Stimulated activated CD8-positive, alpha-beta memory T cell treated with anti-CD3 and anti-CD28 coated beads, Interleukin-15, amount 100 ng/mL, for 4 hours (primary cell): Measurements from ENCODE around the gene GALNS.
A peak's percentile ranks its signal among the peaks of the same experiment; 100 is the strongest.

ENCODE experiments used
- DNase-seq, 2 donors: peaks; one replicate each; pipeline ENCODE4 v3.0.0-alpha.2; 2020; ENCODE audit warnings: low read depth in 2 of 2

GALNS gene

GRCh38 chr16:88857728-88858339, 1.1 kb upstream of the GALNS start:
- DNase-seq: peak; percentile 57 to 61

- no peak for DNase-seq
Observed at GRCh38 chr16:88856122-88856827, 472 bp downstream of the GALNS start.

GRCh38 chr16:88855736-88856121, 1.0 kb downstream of the GALNS start:
- no peak for DNase-seq

GRCh38 chr16:88855176-88855575, 1.6 kb downstream of the GALNS start:
- no peak for DNase-seq

GRCh38 chr16:88854306-88855111, 2.2 kb downstream of the GALNS start:
- no peak for DNase-seq

- no peak for DNase-seq
Observed at GRCh38 chr16:88853325-88853941, 3.3 kb downstream of the GALNS start.

GRCh38 chr16:88851616-88852015, 5.1 kb downstream of the GALNS start:
- no peak for DNase-seq

- DNase-seq: no peak
Observed at GRCh38 chr16:88850531-88851199, 6.1 kb downstream of the GALNS start.

GRCh38 chr16:88848557-88848956, 8.2 kb downstream of the GALNS start:
- DNase-seq: no peak

GRCh38 chr16:88847654-88848053, 9.1 kb downstream of the GALNS start:
- no peak for DNase-seq

GRCh38 chr16:88846088-88846487, 10.7 kb downstream of the GALNS start:
- no peak for DNase-seq

GRCh38 chr16:88844419-88845036, 12.2 kb downstream of the GALNS start:
- no peak for DNase-seq

GRCh38 chr16:88843256-88843655, 13.5 kb downstream of the GALNS start:
- no peak for DNase-seq

GRCh38 chr16:88842806-88843205, 13.9 kb downstream of the GALNS start:
- no peak for DNase-seq

- DNase-seq: no peak
Observed at GRCh38 chr16:88842308-88842756, 14.4 kb downstream of the GALNS start.

GRCh38 chr16:88841521-88842307, 15.0 kb downstream of the GALNS start:
- DNase-seq: no peak

GRCh38 chr16:88840600-88841215, 16.0 kb downstream of the GALNS start:
- DNase-seq: no peak

GRCh38 chr16:88839745-88840599, 16.8 kb downstream of the GALNS start:
- DNase-seq: no peak

GRCh38 chr16:88839026-88839529, 17.7 kb downstream of the GALNS start:
- DNase-seq: no peak
